DND-41 (cell line): Measurements from ENCODE around the gene KCNIP4.

Experiments used
- ATAC-seq: fragments of 200-7000 bp; cut with Tn5 transposase; 3 replicates; pipeline ENCODE4 v1.9.1; 2021; ENCODE audit warnings: low read depth; ENCODE audit not compliant: insufficient read depth
- DNase-seq: peaks from one replicate; pipeline ENCODE4 v3.0.0-alpha.2; 2020
- H2AFZ ChIP-seq: 2 replicates; pipeline ENCODE4 v1.6.0; 2012; ENCODE audit warnings: low read depth, low read length
- H3K27ac ChIP-seq: 2 replicates; pipeline ENCODE4 v1.5.1; 2012; ENCODE audit warnings: low read length, inconsistent platforms
- H3K27me3 ChIP-seq: fragments of 200-600 bp; sonication (generic); 2 replicates; pipeline ENCODE4 v1.6.0; 2012; ENCODE audit warnings: low read length, mild to moderate bottlenecking, inconsistent platforms; ENCODE audit not compliant: insufficient read depth, poor library complexity
- H3K36me3 ChIP-seq: 2 replicates; pipeline ENCODE4 v1.5.1; 2012; ENCODE audit warnings: low read length, inconsistent platforms; ENCODE audit not compliant: insufficient read depth
- H3K4me1 ChIP-seq: 2 replicates; pipeline ENCODE4 v1.5.1; 2012; ENCODE audit warnings: mild to moderate bottlenecking, low read length; ENCODE audit not compliant: insufficient read depth
- H3K4me2 ChIP-seq: 2 replicates; pipeline ENCODE4 v1.6.0; 2012; ENCODE audit warnings: mild to moderate bottlenecking, moderate library complexity, low read length, inconsistent platforms; ENCODE audit not compliant: insufficient read depth
- H3K4me3 ChIP-seq, 2 experiments: fragments of 200-600 bp in 1 of 2; shearing (Covaris generic) in 1 of 2; 2 replicates each; pipeline ENCODE4 v1.5.1; 2012 to 2016; ENCODE audit warnings: inconsistent platforms in 2 of 2, low read length in 2 of 2, mild to moderate bottlenecking in 2 of 2, low read depth in 1 of 2, moderate library complexity in 1 of 2
- H3K79me2 ChIP-seq: 2 replicates; pipeline ENCODE4 v1.6.0; 2012; ENCODE audit warnings: low read length, inconsistent platforms; ENCODE audit not compliant: insufficient read depth
- H3K9ac ChIP-seq: 2 replicates; pipeline ENCODE4 v1.6.0; 2012; ENCODE audit warnings: low read depth, mild to moderate bottlenecking, inconsistent platforms, low read length, moderate library complexity
- H3K9me3 ChIP-seq: 2 replicates; pipeline ENCODE4 v1.5.1; 2012; ENCODE audit warnings: low read length, moderate library complexity, mild to moderate bottlenecking, inconsistent platforms; ENCODE audit not compliant: insufficient read depth, severe bottlenecking
- H4K20me1 ChIP-seq: 2 replicates; pipeline ENCODE4 v1.6.0; 2012; ENCODE audit warnings: low read length; ENCODE audit not compliant: insufficient read depth
- EZH2 ChIP-seq: IDR thresholded peaks from 3 replicates; pipeline ENCODE4 v1.6.1; 2012; ENCODE audit warnings: borderline replicate concordance, low read depth, mild to moderate bottlenecking, moderate library complexity, low read length, inconsistent platforms; ENCODE audit not compliant: severe bottlenecking
- TF ChIP-seq, protein P1 (sequence below): IDR thresholded peaks from 2 replicates; pipeline ENCODE4 v1.5.1; 2012; ENCODE audit warnings: borderline replicate concordance, low read length, moderate library complexity, mild to moderate bottlenecking; ENCODE audit not compliant: poor library complexity, severe bottlenecking; ENCODE audit errors: extremely low read depth

KCNIP4 gene

GRCh38 chr4:20844311-20844710 lies 1104.3 kb downstream of the KCNIP4 start:
- no peak for ATAC-seq
- H4K20me1 ChIP-seq: no peaks in the 10 kb centered on the region
- H3K9me3 ChIP-seq: no peaks in the 10 kb centered on the region
- H3K4me3 ChIP-seq: no peak overlapping the region
- H3K9ac ChIP-seq: no peak overlapping the region
- H3K79me2 ChIP-seq: no peaks in the 10 kb centered on the region
- no peaks in the 10 kb centered on the region for H3K4me1 ChIP-seq
- H3K27ac ChIP-seq: no peak overlapping the region
- H3K27me3 ChIP-seq: no peaks in the 10 kb centered on the region
- TF ChIP-seq, protein P1, sequence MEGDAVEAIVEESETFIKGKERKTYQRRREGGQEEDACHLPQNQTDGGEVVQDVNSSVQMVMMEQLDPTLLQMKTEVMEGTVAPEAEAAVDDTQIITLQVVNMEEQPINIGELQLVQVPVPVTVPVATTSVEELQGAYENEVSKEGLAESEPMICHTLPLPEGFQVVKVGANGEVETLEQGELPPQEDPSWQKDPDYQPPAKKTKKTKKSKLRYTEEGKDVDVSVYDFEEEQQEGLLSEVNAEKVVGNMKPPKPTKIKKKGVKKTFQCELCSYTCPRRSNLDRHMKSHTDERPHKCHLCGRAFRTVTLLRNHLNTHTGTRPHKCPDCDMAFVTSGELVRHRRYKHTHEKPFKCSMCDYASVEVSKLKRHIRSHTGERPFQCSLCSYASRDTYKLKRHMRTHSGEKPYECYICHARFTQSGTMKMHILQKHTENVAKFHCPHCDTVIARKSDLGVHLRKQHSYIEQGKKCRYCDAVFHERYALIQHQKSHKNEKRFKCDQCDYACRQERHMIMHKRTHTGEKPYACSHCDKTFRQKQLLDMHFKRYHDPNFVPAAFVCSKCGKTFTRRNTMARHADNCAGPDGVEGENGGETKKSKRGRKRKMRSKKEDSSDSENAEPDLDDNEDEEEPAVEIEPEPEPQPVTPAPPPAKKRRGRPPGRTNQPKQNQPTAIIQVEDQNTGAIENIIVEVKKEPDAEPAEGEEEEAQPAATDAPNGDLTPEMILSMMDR: no peak
- no peak for TF ChIP-seq EZH2
- no peak overlapping the region for H3K4me2 ChIP-seq
- no peak for DNase-seq
- no peaks in the 10 kb centered on the region for H3K36me3 ChIP-seq
- H2AFZ ChIP-seq: no peak overlapping the region

GRCh38 chr4:20840648-20841190 lies 1107.9 kb downstream of the KCNIP4 start:
- TF ChIP-seq, protein P1: no peak
- TF ChIP-seq EZH2: no peak
- H3K9me3 ChIP-seq: no peaks in the 10 kb centered on the region
- no peaks in the 10 kb centered on the region for H3K79me2 ChIP-seq
- H4K20me1 ChIP-seq: no peaks in the 10 kb centered on the region
- no peak overlapping the region for H2AFZ ChIP-seq
- H3K36me3 ChIP-seq: no peaks in the 10 kb centered on the region
- no peak overlapping the region for H3K4me3 ChIP-seq
- ATAC-seq (no peak), DNase-seq (no peak)
- H3K4me2 ChIP-seq: no peak overlapping the region
- H3K9ac ChIP-seq: no peak overlapping the region
- no peaks in the 10 kb centered on the region for H3K27me3 ChIP-seq
- H3K27ac ChIP-seq: no peak overlapping the region
- H3K4me1 ChIP-seq: no peaks in the 10 kb centered on the region

DNA sequence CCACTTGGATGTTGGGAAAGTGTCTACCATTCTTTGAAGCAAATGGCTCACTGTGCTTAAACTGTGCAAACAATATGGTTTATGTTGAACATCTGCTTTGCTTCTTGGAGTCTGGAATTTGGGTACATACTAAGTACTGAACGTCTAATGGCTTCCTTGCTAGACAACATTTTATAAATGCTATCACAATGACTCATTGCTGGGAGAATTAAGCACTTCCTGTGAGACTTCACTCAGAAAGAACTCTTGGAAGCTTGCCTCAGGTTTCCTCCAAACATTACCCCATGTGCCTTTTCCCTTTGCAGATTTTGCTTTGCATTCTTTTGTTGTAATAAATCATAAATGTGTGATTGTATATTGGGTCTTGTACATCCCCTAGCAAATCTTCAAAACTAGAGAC lies 1108.6 kb downstream of the KCNIP4 start:
- no peaks in the 10 kb centered on the region for H3K4me1 ChIP-seq
- TF ChIP-seq, protein P1: no peak
- TF ChIP-seq EZH2: no peak

GRCh38 chr4:20838476-20838875 lies 1110.1 kb downstream of the KCNIP4 start:
- H3K4me2 ChIP-seq: no peak overlapping the region
- no peaks in the 10 kb centered on the region for H3K27me3 ChIP-seq
- ATAC-seq (no peak), DNase-seq (no peak)
- H3K9me3 ChIP-seq: no peaks in the 10 kb centered on the region
- TF ChIP-seq EZH2: no peak
- TF ChIP-seq, protein P1: no peak
- no peaks in the 10 kb centered on the region for H4K20me1 ChIP-seq
- no peak overlapping the region for H3K27ac ChIP-seq
- H3K36me3 ChIP-seq: no peaks in the 10 kb centered on the region
- no peak overlapping the region for H3K9ac ChIP-seq
- no peaks in the 10 kb centered on the region for H3K4me1 ChIP-seq
- H3K4me3 ChIP-seq: no peak overlapping the region
- no peaks in the 10 kb centered on the region for H3K79me2 ChIP-seq
- H2AFZ ChIP-seq: no peak overlapping the region

More for the DNA sequence above, 1108.6 kb downstream of the KCNIP4 start:
- ATAC-seq (no peak), DNase-seq (no peak)
- Histone ChIP-seq H4K20me1 (no peaks in the 10 kb centered on the region), H3K4me3 (no peak overlapping the region), H3K9me3 (no peaks in the 10 kb centered on the region), H3K36me3 (no peaks in the 10 kb centered on the region), H3K27ac (no peak overlapping the region), H2AFZ (no peak overlapping the region), H3K27me3 (no peaks in the 10 kb centered on the region), H3K79me2 (no peaks in the 10 kb centered on the region), H3K9ac (no peak overlapping the region), H3K4me2 (no peak overlapping the region)
